CD4-positive, alpha-beta T cell treated with Interferon alpha-2 for 1 hour (primary cell): ENCODE data around the gene KCNG2.
A peak's percentile ranks its signal among the peaks of the same experiment; 100 is the strongest.

Experiments
- DNase-seq, 2 donors: peaks; one replicate each; pipeline ENCODE4 v3.0.0-alpha.2; 2020 to 2022

The KCNG2 gene

GRCh38 chr18:79768745-79769144 is 29.0 kb upstream of the KCNG2 start:
- no peak for DNase-seq

- DNase-seq = no peak
These were observed 27.8 kb upstream of the KCNG2 start for GRCh38 chr18:79769698-79770500.

DNA sequence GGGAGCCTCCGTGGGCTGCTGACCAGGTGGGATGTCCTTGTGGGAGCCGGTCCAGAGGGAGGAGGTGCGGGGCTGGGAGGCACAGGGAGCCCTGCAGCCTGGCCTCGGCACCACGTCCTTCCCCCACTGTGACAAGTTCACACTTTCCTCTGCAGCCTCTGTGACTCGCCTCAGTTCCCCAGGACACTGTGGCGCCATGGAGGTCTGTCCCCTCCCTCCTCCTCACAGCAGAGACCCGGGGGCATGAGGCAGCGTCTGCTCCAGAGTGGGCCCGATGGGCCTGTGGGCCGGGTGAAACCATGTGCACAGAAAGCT is 27.3 kb upstream of the KCNG2 start:
- DNase-seq = no peak

DNA sequence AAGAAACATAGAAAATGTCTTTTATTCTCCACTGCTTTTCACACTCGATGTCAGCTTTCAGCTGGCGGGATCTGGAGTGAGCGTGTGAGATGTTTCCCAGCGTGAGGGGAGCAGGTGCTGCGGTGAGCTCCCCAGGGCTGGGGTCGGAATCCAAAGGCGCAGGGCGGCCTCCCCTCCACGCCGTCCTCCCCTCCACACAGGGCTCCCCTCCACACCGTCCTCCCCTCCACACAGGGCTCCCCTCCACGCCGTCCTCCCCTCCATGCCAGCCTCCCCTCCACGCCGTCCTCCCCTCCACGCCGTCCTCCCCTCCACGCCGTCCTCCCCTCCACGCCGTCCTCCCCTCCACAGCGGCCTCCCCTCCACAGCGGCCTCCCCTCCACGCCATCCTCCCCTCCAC is 26.9 kb upstream of the KCNG2 start:
- no peak for DNase-seq

GRCh38 chr18:79771446-79772107 is 26.2 kb upstream of the KCNG2 start:
- DNase-seq = no peak

- DNase-seq = no peak
These were observed 25.5 kb upstream of the KCNG2 start for GRCh38 chr18:79772108-79772864.

DNA sequence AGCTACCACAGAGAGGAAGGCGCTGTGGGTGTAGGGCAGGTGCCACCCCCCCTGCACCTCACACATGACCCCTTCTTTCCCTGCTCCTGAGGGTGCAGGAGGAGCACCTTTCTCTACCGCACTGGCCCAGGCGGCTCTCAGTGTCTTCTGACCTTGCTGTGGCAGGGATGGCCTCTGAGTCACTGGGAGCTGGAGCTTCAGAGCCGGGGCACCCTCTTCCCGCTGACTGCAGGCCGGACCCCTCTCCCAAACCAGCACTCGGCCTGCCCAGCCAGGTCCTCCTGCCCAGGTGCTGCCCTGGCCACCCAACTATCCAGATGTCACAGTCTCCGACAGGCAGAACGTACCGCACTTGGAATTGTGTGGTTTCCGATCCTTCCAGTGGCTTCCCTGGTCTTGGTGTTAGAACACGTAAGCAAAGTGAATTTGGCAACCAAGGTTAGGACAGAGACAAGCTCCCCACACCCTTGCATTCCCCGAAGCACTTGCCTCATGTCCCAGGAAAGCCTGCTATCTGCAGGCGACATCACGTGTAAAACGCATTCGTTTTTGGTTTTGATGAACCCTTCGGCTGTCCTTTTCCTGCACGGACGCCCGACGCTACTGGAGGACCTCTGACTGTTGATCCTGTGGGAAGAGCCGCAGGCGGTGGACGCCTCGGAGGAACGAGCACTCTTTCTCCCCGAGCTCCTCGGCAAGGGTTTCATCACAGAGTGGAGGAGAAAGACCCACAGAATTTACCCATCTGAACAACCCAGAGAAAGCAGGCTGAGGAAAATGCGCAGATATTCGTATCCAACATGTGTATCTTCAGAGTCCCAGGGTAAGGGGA is 24.7 kb upstream of the KCNG2 start:
- no peak for DNase-seq

- DNase-seq = no peak
These were observed 23.6 kb upstream of the KCNG2 start for GRCh38 chr18:79774111-79774510.

GRCh38 chr18:79775441-79776221 is 22.1 kb upstream of the KCNG2 start:
- no peak for DNase-seq

DNA sequence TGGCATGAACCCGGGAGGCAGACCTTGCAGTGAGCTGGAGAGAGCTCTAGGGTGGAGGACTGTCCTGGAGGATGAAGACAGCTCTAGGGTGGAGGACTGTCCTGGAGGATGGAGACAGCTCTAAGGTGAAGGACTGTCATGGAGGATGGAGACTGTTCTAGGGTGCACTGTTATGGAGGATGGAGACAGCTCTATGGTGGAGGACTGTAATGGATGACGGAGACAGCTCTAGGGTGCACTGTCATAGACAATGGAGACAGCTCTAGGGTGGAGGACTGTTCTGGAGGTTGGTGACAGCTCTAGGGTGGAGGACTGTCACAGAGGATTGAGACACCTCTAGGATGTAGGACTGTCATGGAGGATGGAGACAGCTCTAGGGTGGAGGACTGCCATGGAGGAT is 21.1 kb upstream of the KCNG2 start:
- DNase-seq = no peak

DNA sequence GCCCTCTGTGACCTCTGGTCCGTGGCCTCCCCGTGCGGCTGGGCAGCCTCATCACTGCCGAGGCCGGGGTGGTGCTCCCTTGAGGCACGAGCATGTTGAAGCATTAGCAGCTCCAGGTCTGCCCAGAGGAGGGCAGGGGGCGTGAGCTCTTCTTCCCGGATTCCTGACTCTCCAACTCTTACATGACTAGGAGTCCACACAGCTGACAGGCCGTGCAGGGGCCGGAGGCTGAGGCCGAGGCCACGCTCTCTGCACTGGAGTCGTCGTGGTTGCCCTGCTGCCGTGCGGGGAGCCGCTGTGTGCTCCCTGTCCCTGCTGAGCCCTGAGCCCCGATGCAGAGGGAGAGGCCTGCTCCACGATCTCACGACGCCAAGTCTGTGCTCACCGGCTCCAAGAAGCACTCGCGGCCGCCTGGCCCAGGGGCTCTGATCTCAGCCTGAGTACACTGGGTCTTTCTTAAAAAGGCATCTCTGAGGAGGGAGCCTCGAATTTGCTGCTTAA is 19.4 kb upstream of the KCNG2 start:
- DNase-seq = peak in 1 of 2 donors; percentile 0

- DNase-seq = no peak
These were observed 18.6 kb upstream of the KCNG2 start for GRCh38 chr18:79779021-79779699.

DNA sequence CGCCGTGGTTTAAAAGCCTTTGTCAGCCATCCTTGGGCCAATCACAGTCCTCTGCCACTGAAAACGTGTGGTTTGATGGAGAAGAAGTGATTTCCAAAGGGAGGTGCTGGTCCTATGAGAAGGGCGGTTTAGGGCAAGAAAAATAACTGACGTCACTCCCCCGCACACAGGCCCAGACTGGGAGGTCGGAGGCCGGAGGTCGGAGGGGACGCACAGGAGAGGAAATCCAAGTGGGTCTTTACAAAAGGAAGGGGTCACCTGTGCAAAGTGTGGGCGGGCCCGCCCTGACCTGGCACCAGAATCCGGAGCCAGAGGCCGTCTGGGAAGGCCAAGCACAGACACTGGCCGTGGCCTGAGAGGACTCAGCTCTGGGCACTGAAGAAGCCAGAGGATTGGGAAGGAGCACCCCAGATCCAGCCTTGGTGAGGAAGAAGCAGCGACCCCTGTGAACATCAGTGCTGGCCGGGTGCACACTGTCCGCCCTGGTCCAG is 18.0 kb upstream of the KCNG2 start:
- DNase-seq = no peak

- no peak for DNase-seq
These were observed 17.2 kb upstream of the KCNG2 start for GRCh38 chr18:79780547-79780946.

DNA sequence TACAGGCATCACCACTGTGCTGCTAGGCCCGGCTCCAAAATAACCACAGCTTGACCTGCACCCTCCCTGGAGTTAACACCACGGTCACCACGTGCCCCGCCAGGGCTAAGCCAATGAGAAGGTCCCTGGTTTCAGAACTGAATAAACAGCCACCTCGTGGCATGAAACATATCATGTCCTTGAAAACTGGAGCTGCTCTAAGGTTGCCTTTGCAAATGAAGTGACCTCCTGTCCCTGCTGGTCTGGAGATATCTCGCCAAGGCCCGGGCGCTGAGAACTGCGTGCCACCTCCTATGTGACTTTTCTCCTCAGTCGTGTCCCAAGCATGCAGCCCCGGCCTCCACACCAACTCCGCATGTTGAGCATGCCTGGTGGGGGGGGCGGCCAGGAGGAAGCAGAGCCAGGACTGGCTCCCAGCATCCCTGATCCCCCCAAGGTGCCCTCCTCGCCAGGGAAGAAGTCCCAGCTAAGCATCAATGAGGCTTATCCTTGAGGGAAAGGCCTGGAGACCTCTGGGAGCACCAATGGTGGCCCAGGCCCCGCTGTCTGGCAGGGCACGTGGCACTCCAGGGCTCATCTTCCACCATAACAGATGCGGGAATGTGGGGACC is 16.3 kb upstream of the KCNG2 start:
- DNase-seq = no peak

GRCh38 chr18:79782566-79783308 is 15.0 kb upstream of the KCNG2 start:
- DNase-seq = no peak

DNA sequence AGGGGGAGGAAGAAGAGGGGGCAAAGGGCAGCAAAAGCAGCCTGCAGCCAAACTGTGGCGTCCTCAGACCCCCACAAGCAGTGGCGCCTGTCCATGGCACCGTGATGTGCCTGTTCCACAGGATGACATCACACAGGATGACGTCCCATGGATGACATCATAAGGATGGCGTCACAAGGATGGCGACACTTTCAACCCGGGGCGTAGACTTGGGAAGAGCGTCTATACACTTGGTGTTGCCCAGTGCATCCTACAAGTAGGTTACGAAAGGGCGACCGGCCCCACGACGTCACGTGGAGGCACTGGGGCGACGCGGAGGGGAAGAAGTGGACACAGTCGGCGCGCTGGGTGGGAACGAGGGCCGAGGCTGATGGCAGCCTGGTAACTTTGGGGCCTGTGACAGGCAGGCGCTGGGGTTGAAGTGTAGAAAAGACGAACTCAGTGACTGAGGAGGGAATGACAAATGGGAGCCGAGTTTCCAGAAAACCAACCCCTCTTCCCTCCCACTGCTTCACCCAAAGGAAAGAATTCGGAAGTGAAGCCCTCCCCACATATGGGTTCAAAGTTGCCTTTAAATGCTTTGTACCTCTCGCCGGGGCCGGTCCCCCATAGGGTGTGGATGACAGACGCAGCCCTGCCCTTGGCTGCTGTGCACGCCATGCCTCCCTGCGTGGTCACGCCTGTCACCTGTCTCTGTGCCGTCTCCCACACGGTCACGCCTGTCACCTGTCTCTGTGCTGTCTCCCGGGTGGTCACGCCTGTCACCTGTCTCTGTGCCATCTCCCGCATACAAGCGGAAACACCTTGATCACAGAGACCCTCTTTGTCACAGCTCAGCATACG is 13.4 kb upstream of the KCNG2 start:
- DNase-seq = peak in 1 of 2 donors; percentile 0

- no peak for DNase-seq
These were observed 12.6 kb upstream of the KCNG2 start for GRCh38 chr18:79784965-79785770.
